Glomerular visceral epithelial cell (primary cell): Measurements from ENCODE around the gene SLC51B.
A peak's percentile ranks its signal among the peaks of the same experiment; 100 is the strongest.
"Not testable (repeated sequence)": the region's sequence is repeated elsewhere in the genome, so short reads cannot be mapped to it uniquely, and the experiment has no call there.

Experiments used
- DNase-seq: peaks from one replicate; pipeline ENCODE4 v3.0.0-alpha.2; 2016; ENCODE audit errors: extremely low spot score

SLC51B gene

DNA sequence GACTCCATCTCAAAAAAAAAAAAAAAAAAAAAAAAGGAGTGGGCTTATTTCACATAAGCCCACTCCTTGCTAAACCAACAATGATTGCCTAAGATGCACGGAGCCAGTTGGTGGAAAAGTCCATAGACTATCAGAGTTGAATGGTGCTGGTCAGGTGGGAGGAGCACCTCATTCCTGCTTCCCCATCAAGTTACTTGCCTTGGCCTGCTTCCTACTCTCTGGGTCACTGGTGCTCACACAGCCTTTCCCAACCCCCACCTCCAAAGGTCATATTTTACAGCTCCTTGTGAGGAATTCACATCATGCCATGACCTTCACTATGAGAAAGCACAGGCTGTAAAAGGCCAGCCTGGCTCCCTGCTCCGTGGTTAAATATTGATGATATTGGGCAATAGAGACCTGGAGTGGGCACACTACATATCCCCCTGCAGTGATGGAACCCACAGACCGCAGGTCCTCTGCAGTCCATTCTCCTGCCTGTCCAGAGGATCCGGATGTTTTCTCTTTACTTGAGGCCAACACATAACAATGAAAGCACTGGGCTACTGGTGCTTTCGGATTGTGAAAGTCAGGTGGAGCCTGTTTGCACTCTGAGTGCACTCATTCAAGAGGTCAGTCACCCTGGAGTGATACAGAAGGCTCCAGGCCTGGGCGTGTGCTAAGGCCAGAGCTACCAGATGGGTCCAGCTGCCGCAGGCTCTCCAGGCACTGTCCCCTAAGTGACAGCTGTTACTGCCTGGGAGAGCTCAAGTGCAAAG is at the start of gene SLC51B:
Gene SLC51B, plus strand, starts transcription at position 664 of the 758 bp plus-strand sequence. CDS start 4,618 bp downstream, outside the sequence.
- DNase-seq = peak; percentile 26

DNA sequence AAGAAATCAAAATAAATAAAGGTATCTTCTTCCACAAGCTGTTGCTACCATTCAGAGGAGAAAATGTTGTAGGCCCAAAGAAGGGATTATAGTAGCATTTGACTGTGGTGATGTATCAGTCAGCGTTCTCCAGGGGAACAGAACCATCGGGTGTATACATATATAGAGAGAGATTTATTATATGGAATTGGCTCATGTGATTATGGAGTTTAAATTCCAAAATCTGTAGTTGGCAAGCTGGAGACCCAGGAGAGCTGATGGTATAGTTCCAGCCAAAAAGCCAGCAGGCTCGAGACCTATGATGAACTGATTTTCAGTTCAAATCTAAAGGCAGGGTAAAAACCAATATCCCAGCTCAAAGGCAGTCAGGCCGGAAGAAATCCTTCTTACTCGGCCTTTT is 48.1 kb upstream of the SLC51B start:
- no peak for DNase-seq

DNA sequence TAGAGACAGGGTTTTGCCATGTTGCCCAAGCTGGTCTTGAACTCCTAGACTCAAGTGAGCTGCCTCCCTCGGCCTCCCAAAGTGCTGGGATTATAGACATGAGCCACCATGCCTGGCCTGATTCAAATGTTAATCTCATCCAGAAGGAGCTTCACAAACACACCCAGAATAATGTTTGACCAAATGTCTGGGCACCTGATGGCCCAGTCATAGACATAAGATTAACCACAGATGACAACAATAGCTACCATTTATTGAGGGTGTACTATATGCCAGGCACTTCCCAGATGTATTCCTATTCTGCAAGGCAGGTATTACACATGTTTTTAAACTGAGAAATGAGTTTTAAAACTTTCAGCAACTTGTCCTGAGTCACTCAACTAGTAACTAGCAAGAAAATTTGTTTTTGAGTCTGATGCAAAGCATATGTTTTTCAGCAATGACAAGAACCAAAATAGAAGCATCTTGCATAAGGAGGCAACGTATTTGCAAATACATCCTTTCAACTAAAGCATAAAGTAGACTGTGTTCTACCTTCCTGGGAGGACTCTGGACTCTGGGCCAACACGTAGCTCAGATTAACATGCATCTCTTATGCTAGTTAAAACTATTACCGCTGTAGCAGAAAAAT is 47.3 kb upstream of the SLC51B start:
- no peak for DNase-seq

DNA sequence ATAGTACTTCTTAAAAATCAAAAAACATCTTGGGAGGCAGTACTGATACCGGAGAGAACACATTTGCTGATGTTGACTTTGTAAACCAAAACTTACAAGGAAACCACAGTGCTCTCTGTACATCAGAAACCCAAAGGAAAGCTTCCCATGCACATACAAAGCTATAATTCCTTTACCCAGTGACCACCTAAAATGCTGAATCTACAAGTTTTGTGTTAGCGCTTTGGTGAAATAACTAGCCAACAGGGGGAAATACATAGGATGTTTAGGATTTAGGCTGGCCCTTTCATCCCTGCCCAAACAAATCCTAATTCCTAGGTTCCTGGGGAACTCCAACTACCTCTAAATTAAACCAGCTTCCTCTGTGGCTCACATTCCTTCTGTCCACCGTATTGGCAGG is 40.2 kb upstream of the SLC51B start:
- DNase-seq = no peak

DNA sequence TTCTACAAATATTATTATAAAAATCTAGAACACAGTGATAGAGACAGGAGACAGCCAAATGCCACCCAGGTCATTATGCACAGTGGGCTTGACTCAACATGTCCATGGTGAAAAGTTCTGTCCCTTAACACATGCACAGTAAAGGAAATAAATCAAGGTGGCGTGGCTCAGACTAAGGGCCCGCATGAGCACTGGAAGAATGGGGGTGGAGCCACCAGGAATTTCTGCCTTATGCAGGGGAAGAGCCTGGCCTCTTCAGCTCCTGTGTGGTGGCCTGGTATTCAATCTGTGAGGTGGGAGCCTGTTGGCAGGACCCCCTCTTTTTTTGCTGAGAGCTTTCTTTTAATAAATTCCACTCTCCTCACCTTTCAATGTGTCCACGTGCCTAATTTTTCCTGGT is 38.3 kb upstream of the SLC51B start:
- DNase-seq = no peak

DNA sequence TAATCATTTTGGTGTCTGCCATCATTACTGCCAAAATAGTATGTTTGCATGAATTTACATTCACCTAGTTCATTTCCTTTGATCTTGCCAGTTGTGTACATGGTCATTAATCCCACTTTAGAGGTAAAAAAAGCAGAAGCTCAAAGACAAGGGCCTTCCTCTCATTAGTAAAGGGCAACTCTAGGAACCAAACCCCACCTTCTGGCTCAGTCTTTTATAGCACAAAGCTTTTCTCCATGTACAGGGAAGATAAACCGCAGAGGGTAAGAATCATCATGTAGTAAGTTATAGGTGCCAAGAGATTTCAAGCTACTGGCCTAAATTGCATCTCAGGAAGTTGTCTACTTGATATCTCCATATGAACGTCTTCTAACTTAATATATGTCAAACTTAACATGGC is 36.2 kb upstream of the SLC51B start:
- no peak for DNase-seq

DNA sequence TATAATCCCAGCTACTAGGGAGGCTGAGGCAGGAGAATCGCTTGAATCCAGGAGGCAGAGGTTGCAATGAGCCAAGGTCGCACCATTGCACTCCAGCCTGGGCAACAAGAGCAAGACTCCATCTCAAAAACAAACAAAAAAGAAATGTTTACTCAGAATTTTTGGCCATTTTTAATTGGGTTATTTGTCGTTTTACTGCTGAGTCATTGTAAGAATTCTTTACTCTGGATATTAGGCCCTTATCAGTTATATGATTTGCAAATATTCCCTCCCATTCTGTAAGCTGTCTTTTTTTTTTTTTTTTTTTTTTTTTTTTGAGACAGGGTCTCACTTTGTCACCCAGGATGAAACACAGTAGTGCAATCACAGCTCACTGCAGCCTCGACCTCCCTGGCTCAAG is 34.0 kb upstream of the SLC51B start:
- not testable (repeated sequence) for DNase-seq

DNA sequence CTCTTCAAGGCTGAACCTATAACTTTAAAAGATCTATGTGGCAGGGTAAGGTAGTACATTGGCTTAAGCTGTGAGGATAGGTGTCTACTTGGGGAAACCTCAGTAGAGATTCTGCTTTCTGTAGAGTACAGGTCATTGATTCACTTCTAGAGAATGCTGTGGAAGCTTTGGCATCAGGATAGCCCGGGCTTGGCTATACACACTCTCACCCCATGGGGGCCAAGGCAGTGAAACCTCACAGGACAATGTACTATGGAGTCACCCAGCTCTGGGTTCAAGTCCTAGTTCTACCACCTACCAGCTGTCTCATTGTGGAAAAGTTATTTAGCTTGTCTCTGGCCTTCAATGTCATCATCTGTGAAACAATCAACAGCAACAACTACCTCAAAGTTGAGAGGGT is 24.8 kb upstream of the SLC51B start:
- no peak for DNase-seq

DNA sequence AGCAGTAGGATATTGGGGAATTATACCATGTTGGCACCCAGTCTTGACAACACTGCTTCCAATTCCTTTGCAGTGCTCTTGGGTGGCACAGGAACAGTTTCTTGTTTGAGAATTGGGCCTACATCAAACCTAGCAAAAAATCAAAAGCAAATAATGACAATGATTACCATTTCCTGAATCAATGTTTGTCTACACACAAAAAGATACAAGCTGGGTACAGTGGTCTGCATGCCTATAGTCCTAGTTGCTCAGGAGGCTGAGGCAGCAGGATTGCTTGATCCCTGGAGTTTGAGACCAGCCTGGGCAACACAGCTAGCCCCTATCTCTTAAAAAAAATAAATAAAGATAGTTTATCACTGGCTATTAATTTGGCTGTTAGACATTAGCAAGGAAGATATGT is 23.7 kb upstream of the SLC51B start:
- no peak for DNase-seq

DNA sequence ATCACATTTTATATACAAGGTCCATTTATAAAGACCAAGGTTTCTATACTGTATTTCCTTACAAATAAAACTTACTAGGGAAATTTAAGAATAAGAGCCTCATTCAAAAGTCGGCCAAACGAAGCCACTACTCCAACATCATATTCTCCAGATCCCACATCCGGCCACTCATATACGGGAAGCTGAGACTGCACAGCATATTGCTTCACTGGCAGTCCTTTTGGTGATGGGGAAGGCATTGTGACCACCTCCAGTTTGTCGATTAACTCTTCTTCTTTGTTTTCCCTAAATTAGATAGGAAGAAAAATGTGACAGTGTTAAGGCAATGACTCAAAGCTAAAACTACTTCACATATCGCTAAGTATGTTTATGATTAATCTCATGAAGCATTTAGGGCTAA is 18.4 kb upstream of the SLC51B start:
- DNase-seq = peak; percentile 51

DNA sequence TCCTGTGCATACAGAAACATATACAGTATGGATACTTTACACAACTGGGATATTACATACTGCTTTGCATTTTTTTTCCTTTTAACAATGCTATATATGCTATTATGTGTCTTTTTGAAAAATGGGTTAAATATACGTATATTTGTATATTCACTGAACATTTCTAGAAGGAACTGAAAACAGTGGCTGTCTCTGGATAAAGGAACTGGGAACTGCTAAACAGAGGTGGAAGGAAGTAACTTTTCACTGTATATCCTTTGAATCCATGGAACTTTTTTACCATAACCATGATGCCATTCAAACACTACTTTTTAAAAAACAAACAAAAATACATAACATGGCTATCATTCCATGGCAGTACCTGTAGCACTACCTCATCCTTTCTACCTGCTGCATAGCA is 17.6 kb upstream of the SLC51B start:
- DNase-seq = no peak

DNA sequence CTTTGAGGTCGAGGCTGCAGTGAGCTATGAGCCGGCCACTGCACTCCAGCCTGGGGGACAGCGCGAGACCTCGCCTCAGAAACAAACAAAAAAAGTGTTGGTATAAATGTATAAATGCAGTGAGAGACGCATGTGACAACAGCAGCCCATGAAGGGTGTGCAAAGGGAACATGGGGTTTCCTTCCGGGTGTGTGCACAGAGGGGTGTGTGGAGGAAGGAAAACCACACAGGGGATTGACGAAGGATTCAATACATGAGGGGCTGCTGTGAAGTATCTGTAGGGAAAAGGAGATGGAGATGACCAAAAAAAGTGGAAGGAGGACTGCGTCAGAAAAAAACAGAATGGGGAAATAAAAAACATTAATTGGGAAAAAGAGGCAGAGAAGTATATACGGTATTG is 16.8 kb upstream of the SLC51B start:
- DNase-seq = no peak

DNA sequence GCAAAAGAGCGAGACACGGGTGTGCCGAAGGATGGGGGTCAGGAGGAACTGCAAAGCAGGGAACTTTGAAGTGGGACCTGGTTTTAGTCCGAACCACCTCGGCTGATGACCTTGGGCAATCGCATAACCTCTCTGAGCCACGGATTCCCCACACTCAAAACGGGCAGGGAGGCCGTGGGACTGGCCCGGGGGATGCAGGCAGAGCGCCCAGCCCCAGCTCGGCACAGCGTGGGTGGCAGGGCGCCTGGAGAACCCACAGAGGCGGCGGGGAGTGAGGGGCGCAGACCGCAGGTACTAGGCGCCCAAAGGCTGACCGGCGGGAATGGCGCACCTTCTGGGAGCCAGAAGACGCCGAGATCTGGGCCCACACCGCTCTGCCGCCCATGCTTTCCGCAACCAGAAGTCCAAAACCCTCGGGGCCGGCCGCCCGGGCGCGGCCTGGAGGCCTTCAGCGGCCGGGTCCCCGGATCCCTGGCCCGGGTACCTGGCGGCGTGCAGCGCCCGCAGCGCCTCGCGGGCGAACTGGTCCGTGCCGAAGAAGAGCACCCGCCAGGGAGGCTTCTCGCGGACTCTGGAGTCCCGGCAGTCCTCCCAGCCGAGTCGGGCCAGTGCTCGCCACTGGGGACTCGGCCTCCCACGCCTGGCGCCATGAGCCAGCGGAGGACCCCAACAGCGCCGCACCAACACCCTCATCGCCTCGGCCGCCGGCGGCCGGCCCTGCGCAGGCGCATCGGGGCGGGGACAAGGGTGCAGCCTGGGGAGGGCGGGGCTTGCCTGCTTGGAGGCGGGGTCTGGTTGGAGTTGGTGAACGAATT is 16.1 kb upstream of the SLC51B start, which contains the start of gene MTFMT:
Gene MTFMT, minus strand, starts transcription at position 719 of the 815 bp plus-strand sequence. Its CDS starts 26 bp downstream, at position 693.
- peak; percentile 86 for DNase-seq

DNA sequence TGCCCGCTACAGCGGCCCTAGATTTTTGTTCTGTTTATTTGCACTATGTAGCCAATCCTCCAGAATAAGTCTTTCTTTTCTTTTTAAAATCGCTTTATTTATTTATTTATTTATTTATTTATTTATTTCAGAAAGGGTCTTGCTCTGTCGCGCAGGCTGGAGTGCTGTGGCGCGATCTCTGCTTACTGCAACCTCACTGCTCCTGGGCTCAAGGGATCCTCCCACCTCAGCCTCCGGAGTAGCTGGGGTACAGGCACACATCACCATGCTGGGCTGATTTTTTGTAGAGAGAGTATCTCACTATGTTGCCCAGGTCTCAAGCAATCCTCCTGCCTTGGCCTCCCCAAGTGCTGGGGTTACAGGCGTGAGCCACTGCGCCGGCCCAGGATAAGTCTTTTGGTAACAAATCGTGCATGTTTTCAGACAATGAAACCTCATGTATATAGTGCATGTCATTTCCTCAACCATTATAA is 15.4 kb upstream of the SLC51B start:
- no peak for DNase-seq

DNA sequence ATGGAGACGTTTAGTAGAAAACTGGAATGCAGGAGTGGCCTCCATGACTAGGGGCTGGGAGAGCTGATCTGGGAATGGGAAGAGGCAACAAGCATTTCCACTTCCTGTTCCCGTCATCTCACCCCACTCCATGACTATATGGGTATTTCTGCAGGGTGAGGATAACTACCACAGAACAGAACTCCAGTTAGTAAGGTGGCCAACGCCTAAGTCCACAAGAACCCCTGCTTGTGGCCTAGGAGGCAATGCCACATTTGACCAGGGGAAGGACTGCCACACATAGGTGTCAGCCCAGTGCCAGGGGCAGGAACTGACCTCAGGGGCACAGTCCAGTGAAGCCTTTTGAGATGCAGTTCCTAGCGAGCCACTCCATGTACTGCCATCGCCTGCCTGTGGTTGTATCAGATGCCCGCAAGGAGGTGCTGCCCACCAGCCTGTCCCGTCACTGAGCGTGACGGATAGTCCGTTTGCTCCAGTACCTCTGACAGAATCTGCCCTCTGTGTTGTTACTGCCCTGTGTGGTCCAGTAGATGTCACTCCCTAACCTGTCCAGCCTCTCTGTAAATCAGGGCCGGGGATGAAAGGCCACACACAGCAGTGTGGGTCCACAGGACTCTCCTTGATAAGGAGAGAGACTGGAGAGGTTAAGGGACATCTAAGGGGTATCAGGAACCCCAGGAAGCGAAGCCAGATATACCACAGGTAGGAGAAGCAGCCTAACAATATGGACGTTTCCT is 12.2 kb upstream of the SLC51B start:
- DNase-seq = peak; percentile 89

DNA sequence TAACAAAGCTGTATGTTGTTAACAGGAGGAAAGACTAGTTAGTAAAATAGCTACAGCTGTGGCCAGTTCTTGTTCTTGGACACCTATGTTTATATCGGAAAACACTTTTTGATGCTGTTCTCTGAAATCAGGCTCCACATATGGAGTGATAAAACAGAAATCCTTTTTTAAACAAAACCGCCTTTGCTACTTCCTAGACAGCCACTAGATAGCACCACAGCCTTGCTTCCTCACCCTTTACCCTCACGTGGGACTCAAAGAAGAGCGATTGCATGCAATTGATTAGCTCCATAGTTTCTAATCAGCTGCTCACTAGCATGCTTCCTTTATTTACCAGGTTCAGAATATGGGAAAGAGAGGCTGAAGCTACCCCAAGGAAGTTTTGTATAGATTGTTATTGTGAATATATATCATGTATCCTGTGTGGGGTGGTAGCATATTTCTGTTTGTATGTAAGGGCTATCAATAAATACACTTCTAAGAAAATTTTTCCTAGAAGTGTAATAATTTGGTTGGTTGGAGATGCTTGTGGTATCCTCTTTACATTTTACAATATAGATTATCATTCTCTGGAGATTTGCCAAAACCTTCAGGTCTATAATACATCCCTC is 11.4 kb upstream of the SLC51B start:
- DNase-seq = peak; percentile 38

DNA sequence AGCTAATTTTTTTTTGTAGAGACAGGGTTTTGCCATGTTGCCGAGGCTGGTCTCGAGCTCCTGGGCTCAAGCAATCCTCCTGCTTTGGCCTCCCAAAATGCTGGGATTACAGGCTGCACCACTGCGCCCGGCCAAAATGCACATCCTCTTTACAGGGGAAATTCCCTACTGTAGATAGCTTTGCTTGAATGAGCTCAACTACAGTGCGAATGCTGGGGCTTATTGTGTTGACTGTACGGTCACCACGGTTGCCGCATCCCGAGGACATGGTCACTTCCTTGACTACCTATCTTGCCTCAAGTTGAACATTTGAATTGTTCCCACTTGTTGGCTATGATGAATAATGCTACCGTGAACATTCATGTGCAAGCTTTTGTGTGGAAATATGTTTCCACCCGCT is 10.5 kb upstream of the SLC51B start:
- no peak for DNase-seq

DNA sequence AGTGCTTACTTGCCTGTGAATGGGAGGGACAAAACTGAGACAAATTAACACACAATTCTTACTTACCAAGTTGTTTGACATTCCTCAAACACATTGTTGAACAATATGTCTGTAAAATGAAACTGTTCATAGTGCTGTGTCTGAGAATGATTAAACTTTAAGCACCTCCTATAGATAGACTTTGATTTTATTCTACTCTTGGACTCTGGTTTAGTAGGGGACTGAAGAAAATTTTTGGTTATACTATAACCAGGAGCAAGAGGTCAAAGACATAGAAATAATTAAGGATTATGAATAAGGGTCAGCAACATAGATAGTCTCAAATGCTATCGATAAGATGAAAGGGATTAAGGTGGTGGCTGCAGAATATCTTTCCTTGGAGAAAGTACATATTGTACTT is 7.9 kb upstream of the SLC51B start:
- no peak for DNase-seq

DNA sequence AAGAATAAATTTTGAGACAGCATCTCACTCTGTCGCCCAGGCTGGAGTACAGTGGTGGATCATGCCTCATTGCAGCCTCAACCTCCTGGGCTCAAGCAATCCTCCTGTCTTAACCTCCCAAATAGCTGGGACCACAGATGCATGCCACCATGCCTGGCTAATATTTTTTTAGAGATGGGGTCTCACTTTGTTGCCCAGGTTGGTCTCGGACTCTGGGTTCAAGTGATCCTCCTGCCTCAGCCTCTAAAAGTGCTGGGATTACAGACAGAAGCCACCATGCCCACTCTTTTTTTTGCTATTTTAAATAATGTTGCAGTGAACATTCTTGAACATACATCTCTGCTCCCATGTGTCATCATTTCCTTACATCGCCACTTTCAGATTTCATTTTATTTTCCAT is 6.8 kb upstream of the SLC51B start:
- DNase-seq = no peak

DNA sequence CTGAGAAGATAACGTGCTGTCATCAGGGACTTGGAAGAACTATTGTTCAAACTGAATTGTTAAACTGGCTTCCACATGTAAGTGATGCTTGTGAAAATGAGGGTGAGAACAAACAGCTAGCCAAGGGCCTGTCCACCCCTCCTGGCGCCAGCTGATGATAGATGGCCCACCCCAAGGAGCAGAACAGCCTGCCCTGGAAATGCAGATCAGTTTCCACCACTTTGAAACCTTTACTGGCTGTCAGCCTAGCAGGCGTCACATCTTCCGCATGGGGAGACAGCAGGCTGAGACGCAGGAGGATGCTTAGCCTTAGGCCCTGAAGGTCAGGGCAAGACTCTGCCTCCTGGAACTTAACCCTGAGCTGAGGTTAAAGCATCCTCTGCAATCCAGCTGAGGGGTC is 6.4 kb upstream of the SLC51B start:
- no peak for DNase-seq

DNA sequence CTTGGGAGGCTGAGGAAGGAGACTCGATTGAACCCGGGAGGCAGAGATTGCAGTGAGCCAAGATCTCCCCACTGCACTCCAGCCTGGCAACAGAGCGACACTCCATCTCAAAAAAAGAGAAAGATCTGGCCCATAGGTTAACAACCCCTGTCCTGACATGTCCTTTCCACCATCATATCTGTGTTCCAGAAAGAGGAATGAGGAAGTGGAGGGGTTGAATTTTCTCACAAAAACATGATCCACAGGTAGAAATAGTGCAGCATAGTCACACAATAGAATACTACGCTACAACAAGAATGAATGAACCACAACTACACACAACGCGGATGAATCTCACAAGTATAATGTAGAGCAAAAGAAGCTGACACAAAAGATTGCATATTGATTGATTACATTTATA is 4.7 kb upstream of the SLC51B start:
- DNase-seq = no peak
